GM19035 (cell line): Measurements from ENCODE around the gene TIMELESS.
A peak's percentile ranks its signal among the peaks of the same experiment; 100 is the strongest.
"Not testable (repeated sequence)": the region's sequence is repeated elsewhere in the genome, so short reads cannot be mapped to it uniquely, and the experiment has no call there.

Source experiments
- ATAC-seq: cut with Tn5 transposase; IDR thresholded peaks from one replicate; pipeline ENCODE4 v1.9.1; 2021; ENCODE audit not compliant: unreplicated experiment

Gene TIMELESS

DNA sequence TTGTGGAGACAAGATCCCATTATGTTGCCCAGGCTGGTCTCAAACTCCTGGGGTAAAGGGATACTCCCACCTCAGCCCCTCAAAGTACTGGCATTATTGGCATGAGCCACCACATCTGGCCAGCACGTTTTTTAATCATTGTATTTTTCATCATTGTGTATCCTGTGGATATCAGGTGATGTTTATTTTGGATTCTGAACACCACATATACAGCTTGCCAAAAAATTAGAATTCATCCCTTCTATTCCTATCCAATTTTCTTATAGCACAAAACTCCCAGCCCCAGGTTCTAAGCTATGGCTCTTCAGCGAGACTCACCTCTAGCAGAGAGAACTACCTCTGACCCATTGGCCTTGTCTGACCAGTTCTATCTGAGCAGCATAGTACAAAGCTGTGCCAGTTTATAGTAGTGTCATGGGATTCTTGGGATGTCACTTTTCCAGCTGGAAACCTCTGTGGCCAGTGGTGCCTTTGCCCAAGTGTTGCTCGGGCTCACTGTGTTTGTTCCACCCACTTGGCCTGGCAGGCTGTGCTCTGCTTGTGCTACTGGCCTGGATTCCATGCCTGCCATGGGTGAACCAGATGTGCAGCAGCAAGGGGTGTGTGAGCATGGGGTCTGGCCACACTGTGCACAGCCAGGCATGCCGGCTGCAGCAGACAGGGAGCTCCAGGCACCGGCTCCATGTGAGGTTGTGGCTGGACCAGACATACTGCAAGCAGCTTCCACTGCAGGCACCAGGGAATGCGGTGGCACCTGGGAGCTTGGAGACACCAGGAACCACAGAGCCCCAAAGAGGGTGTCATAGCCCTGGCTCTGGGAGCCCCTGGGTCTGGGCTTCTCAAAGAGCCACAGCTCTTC, 37.2 kb downstream of the TIMELESS start:
- no peak for ATAC-seq

GRCh38 chr12:56410768-56411167, 38.5 kb downstream of the TIMELESS start:
- no peak for ATAC-seq

- no peak for ATAC-seq
Observed at GRCh38 chr12:56408799-56409417, 40.3 kb downstream of the TIMELESS start.

- ATAC-seq = not testable (repeated sequence)
Observed at GRCh38 chr12:56404227-56404626, 45.0 kb downstream of the TIMELESS start.

GRCh38 chr12:56401612-56402011, 47.6 kb downstream of the TIMELESS start:
- not testable (repeated sequence) for ATAC-seq

GRCh38 chr12:56401125-56401524, 48.1 kb downstream of the TIMELESS start:
- ATAC-seq = not testable (repeated sequence)

- ATAC-seq = not testable (repeated sequence)
Observed at GRCh38 chr12:56399466-56399865, 49.8 kb downstream of the TIMELESS start.

DNA sequence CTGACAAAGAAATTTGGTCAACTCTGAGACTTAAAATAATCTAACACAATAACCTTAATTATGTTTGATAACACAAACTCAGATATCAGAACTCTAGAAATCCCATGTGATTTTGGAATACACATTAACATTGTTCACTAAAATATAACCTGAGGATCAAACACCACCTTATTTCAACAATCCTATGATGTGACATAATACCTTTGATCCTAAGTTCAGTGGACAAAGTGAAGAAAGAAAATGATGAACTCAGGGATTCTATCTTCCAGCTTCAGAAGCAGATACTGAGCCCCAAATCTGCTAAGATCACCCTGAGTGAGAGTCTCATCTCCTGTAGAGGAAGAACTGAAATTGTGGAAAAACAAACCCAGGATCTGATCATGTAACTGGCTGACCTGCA, 50.9 kb downstream of the TIMELESS start:
- no peak for ATAC-seq

GRCh38 chr12:56392331-56392730, 56.9 kb downstream of the TIMELESS start:
- no peak for ATAC-seq

- no peak for ATAC-seq
Observed at GRCh38 chr12:56391721-56392120, 57.5 kb downstream of the TIMELESS start.

- ATAC-seq = no peak
Observed at GRCh38 chr12:56389412-56389811, 59.8 kb downstream of the TIMELESS start.

DNA sequence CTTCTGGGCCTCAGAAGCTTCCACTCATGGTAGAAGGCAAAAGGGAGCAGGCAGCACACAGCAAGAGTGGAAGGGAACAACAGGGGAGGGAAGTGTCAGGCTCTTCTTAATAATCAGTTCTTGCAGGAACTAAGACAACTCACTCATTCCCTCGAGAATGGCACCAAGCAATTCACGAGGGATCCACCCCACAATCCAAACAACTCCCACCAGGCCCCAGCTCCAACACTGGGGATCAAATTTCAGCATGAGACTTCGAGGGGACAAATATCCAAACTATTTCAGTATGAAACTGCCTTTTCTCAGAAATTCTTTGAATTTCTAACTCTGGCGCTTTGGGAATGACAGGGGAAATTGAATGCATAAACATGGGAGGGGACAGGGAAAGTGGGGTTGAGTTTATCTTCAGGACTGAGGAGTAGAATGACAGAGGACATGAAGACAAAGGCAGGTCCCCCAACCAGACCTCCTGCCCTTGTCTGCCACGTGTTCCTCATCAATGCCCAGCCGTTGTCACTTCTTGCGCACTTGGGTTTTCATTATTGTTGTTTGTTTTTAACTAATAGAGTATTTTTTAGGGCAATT, 62.0 kb downstream of the TIMELESS start:
- no peak for ATAC-seq

DNA sequence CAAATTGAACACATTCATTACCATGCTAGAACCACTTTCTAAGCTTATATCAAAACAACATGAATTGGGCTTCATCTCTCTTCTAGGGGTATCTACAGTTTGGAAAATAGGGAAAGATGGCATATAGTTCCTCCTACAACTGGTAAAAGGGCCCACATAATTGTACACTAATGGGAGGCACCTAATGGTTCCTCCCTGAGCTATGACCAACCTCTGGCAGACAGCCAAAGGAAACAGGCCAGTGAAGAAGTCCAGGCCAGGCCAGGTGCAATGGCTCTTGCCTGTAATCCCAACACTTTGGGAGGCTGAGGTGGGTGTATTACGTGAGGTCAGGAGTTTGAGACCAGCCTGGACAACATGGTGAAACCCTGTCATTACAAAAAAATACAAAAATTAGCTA, 63.4 kb downstream of the TIMELESS start:
- ATAC-seq = no peak

DNA sequence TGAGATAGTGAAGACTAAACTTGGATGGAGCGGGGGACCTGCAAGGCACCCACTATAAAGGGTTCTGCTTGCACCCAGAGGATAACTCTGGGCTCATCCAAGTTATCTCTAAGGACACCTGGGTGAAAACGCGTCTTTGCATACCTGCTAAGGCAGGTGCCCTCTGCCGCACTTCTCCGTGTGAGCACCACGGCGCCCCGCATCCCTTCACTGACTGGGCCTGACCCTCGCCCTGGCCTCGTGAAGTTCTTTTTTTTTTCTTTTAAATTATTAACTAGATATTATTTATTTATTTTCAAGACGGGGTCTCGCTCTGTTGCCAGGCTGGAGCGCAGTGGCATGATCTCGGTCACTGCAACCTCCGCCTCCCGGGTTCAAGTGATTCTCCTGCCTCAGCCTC, 66.6 kb downstream of the TIMELESS start:
- ATAC-seq = no peak

GRCh38 chr12:56377989-56378316, 71.3 kb downstream of the TIMELESS start:
- no peak for ATAC-seq

DNA sequence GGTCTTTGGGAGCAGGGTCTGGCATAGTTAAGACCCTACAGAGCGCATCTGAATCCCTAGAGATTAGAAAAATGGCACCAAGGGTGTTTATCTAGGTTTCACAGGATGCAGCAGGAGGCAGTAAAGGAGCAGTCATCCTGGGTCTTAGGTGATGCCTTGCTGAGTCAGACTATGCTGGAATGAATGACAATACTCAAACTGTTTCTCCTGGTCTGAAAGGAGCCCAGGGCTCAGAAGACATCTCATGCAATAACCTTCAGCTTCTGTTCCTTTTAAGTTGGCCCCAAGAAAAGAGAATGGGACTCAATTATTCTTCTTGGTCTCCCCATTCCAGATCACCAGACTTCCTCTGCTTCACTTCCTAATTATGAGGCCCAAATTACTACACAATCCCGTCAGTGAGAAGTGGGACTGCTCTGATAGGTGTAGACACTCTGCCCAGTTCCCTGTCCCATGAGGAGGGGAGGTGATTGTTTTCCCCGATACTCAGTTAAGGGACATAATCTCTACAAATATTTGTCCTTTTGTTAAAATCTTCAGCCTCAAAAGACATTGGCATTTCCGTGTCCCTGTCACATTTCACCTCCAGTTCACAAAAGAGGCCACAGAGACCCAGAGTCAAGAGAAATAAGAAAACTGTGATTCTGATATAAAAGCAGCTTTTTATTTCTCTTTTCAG, 71.8 kb downstream of the TIMELESS start:
- no peak for ATAC-seq

DNA sequence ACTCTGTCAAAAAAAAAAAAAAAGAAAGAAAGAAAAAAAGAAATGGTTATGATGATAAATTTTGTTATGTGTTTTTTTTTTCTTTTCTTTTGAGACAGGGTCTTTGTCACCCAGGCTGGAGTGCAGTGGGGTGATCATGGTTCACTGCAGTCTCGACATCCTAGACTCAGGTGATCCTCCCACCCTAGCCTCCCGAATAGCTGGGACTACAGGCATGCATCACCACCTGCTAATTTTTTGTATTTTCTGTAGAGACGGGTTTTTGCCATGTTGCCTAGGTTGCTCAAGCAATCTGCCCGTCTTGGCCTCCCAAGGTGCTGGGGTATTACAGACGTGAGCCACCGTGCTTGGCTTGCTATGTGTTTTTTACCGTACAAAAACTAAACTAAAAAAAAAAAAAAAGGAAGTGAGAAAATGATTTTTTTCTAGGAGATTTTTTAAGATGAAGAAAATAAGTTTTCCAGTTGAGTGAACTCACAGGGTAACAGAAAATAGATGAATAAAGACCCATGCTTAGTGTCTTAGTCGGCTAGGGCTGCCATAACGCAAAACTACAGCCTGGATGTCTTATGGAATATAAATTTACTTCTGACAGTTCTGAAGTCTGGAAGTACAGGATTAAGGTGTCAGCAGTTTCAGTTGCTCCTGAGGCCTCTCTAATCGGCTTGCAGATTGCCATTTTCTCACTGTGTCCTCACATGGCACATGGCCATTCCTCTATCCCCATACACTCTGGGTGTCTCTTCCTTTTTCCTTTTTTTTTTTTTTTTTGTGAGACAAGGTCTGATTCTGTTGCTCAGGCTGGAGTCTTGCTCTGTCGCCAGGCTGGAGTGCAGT, 73.4 kb downstream of the TIMELESS start:
- peak; percentile 56 for ATAC-seq

GRCh38 chr12:56374726-56375597, 74.3 kb downstream of the TIMELESS start:
- peak; percentile 36 for ATAC-seq

- ATAC-seq = no peak
Observed at GRCh38 chr12:56373515-56373914, 75.7 kb downstream of the TIMELESS start.

DNA sequence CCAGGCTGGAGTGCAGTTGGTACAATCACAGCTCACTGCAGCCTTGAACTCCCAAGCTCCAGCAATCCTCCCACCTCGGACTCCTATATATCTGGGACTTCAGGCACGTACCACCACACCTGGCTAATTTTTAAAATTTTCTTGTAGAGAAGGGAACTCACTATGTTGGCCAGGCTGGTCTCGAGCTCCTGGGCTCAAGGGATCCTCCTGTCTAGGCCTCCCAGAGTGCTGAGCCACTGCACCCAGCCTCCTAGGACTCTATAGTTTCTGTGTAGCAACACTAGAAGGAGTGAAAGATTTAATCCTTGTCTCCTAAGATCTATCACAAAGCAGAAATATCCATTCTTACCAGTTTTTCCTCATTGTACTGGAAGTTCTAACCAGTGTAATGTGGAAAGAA, 82.3 kb downstream of the TIMELESS start:
- no peak for ATAC-seq
